GM12891 (cell line): Measurements from ENCODE around the gene STK32B.

ENCODE experiments used
- PAX5 ChIP-seq: IDR thresholded peaks from 2 replicates; pipeline ENCODE4 v1.6.1; 2011; ENCODE audit warnings: low read length, moderate library complexity, mild to moderate bottlenecking; ENCODE audit not compliant: insufficient read depth, severe bottlenecking
- POLR2A ChIP-seq: IDR thresholded peaks from 2 replicates; pipeline ENCODE4 v1.6.1; 2011; ENCODE audit warnings: low read depth, low read length, control low read depth
- POLR2AphosphoS5 ChIP-seq: IDR thresholded peaks from 2 replicates; pipeline ENCODE4 v1.6.1; 2011; ENCODE audit warnings: low read depth, low read length, control low read depth
- POU2F2 ChIP-seq: IDR thresholded peaks from 2 replicates; pipeline ENCODE4 v1.6.1; 2011; ENCODE audit warnings: low read depth, mild to moderate bottlenecking, control low read depth, low read length, moderate library complexity
- SPI1 ChIP-seq: IDR thresholded peaks from 2 replicates; pipeline ENCODE4 v1.6.1; 2011; ENCODE audit warnings: low read depth, low read length, control low read depth
- TAF1 ChIP-seq: IDR thresholded peaks from 2 replicates; pipeline ENCODE4 v1.6.1; 2011; ENCODE audit warnings: low read depth, low read length, control low read depth

- TF ChIP-seq TAF1 (no peak), SPI1 (no peak), POLR2A (no peak), POLR2AphosphoS5 (no peak), PAX5 (no peak), POU2F2 (no peak)
Observed at GRCh38 chr4:5126231-5126630, 75.0 kb downstream of the STK32B start.
